D721Med (cell line): ENCODE data around the gene SOCS6.

Source experiments
- DNase-seq: peaks from one replicate; pipeline ENCODE4 v3.0.0; 2011; ENCODE audit warnings: low spot score; ENCODE audit not compliant: insufficient read length
- FAIRE-seq: peaks from 2 replicates; lab custom pipeline; 2011; peaks lifted over from hg19 to GRCh38; lab: Jason Lieb, UNC
- CTCF ChIP-seq: IDR thresholded peaks from 2 replicates; pipeline ENCODE4 v1.5.1; 2012; ENCODE audit warnings: mild to moderate bottlenecking, control low read depth; ENCODE audit not compliant: insufficient read depth; ENCODE audit errors: missing control alignments

Gene SOCS6

GRCh38 chr18:70276416-70277191, 12.2 kb upstream of the SOCS6 start:
- DNase-seq (peak; percentile 95), FAIRE-seq (peak; percentile 100)
- no peak for TF ChIP-seq CTCF

GRCh38 chr18:70279470-70279869, 9.4 kb upstream of the SOCS6 start:
- DNase-seq, result no peak
- FAIRE-seq, result peak; percentile 98
- TF ChIP-seq CTCF, result no peak

- no peak for TF ChIP-seq CTCF
- FAIRE-seq, result no peak
- no peak for DNase-seq
Measured at GRCh38 chr18:70280007-70280925, 8.6 kb upstream of the SOCS6 start.

DNA sequence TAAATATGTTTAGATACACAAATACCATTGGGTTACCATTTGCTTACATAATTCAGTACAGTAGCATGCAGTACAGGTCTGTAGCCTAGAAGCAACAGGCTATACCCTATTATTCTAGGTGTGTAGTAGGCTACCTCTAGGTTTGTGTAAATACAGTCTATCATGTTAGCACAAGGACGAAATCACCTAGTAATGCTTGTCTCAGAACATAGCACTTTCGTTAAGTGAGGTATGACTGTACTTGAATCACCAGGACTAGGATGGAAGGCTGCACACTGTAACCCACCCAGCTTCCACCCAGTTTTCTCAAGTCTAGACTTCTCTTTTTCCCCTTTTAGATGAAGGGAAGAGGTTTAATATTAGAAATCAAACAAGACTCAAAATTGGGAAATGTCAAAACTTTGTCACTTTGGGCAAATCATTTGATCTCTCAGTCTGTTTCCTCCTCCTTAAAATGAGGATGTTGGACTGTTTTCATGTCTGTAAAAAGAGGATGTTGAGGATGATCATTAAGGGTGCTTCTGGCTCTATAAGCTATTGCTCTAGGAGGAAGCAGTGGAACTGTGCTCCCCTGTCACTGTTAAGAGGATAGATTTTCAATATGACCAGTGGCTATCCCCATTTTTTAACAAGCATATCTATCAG, 3.7 kb upstream of the SOCS6 start:
- TF ChIP-seq CTCF, result no peak
- DNase-seq, result no peak
- FAIRE-seq, result peak; percentile 96

GRCh38 chr18:70287731-70288130, 1.1 kb upstream of the SOCS6 start:
- FAIRE-seq (no peak), DNase-seq (no peak)
- no peak for TF ChIP-seq CTCF

DNA sequence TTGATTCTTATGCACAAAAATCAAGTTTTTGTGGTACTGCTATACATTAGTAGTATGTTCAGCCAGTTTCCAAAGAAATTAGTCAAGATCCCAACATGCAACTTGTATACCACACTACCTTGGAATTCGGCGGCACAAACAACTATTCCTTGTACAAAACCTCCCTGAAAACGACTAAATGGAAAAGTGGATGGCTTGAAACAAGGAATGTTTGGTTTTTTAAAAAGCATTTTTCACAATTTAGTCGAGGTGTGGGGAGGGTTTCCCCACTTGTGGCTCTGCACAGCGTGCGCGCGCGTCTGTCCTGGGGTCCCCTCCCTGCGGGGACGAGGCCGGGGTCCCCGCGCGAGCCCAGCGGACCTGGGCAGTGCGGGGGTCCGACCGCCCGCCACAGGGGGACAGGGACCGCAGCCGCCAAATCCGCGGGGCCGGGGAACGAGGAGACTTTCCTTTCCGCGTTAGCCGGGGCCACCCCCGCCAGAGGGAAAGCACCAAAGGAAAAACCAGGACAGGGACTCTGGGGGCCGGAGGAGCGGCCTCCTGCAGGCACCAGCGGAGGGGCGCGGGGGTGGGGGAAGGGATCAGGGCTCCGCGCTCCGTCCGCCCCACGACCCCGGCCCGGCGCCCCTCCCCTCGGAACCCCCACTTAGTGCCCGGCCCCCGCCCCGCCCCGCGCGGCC, 534 bp upstream of the SOCS6 start:
- no peak for TF ChIP-seq CTCF
- FAIRE-seq (peak; percentile 95), DNase-seq (peak; percentile 79)
